AG10803 (cell line): ENCODE data around the gene NMRAL1.

Source experiments
- DNase-seq: peaks from one replicate; pipeline ENCODE4 v3.0.0; 2010; ENCODE audit warnings: low read depth
- H3K4me3 ChIP-seq: 2 replicates; pipeline ENCODE4 v1.5.1; 2011; ENCODE audit warnings: mild to moderate bottlenecking, low read length, control low read depth
- TF ChIP-seq, protein P1 (sequence below): conservative IDR thresholded peaks from 2 replicates; pipeline ENCODE4 v1.5.1; 2011; ENCODE audit warnings: mild to moderate bottlenecking, low read length, control low read depth, inconsistent platforms

The NMRAL1 gene

GRCh38 chr16:4455081-4455480, 19.3 kb downstream of the NMRAL1 start:
- H3K4me3 ChIP-seq = no peak overlapping the region
- TF ChIP-seq, protein P1, sequence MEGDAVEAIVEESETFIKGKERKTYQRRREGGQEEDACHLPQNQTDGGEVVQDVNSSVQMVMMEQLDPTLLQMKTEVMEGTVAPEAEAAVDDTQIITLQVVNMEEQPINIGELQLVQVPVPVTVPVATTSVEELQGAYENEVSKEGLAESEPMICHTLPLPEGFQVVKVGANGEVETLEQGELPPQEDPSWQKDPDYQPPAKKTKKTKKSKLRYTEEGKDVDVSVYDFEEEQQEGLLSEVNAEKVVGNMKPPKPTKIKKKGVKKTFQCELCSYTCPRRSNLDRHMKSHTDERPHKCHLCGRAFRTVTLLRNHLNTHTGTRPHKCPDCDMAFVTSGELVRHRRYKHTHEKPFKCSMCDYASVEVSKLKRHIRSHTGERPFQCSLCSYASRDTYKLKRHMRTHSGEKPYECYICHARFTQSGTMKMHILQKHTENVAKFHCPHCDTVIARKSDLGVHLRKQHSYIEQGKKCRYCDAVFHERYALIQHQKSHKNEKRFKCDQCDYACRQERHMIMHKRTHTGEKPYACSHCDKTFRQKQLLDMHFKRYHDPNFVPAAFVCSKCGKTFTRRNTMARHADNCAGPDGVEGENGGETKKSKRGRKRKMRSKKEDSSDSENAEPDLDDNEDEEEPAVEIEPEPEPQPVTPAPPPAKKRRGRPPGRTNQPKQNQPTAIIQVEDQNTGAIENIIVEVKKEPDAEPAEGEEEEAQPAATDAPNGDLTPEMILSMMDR = no peak
- no peak for DNase-seq

DNA sequence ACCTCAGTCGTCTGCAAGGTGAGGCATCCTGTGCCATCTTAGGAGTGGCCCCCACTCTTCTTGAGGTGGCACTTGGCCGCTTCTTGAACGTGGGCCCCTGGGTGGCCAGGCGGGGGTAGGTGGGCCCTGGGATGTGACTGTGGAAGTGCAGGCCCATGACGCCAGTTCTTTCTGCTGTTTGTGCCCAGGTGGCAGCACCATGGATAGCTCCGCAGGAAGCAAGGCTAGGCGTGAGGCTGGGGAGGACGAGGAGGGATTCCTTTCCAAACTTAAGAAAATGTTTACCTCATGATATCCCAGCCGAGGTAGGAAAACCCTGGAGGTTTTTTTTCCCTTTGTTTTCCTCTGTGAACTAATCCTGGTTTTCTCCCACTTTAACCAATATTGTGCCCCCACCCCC, 19.8 kb downstream of the NMRAL1 start:
- DNase-seq = no peak
- TF ChIP-seq, protein P1 = no peak
- no peak overlapping the region for H3K4me3 ChIP-seq

- TF ChIP-seq, protein P1 = no peak
- no peak for DNase-seq
- no peak overlapping the region for H3K4me3 ChIP-seq
Measured at GRCh38 chr16:4452674-4453073, 21.8 kb downstream of the NMRAL1 start.

GRCh38 chr16:4450931-4451519, 23.4 kb downstream of the NMRAL1 start:
- DNase-seq = peak; percentile 44
- TF ChIP-seq, protein P1 = no peak
- no peak overlapping the region for H3K4me3 ChIP-seq

DNA sequence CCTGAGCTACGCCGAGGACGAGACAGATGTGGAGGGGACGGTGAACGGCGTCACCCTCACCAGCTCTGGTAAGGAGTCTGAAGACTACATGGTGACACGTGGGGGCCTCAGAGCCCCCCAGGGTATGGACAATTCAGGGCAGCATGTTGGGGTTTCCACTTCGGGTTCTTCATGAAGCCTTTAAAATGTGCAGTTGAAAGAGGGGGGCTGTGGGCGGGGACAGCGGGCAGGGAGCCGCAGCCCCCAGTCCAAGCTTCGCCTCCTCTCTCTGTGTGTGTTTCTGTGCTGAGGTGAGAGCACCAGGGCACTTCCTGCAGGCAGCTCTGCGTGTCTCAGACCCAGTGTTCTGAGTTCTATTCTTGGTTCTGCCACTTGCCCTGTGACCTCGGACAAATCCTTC, 24.0 kb downstream of the NMRAL1 start:
- H3K4me3 ChIP-seq = no peak overlapping the region
- TF ChIP-seq, protein P1 = no peak

GRCh38 chr16:4443986-4444385, 30.4 kb downstream of the NMRAL1 start:
- no peak overlapping the region for H3K4me3 ChIP-seq
- DNase-seq = no peak
- TF ChIP-seq, protein P1 = no peak

More for the DNA sequence above, 24.0 kb downstream of the NMRAL1 start:
- no peak for DNase-seq

DNA sequence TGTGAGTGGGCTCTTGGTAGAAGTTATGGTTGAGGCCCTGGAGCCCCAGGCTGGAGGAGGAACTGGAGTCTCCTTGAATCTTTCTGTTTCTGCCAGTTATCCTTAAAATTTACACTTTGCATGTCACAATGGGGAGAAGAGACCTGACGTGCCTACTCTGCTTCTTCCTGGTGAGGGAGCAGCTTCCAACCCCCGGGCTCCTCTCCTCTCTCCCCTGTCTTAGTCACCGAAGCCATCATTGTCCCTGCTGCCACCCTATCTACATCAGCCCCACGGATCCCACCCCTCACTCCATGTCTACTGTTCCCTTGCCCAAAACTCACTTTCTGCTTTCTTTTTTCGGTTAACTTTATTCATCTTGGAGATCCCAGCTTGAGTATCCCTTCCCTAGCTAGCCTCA, 31.2 kb downstream of the NMRAL1 start:
- no peak overlapping the region for H3K4me3 ChIP-seq
- TF ChIP-seq, protein P1 = no peak
- no peak for DNase-seq
